ENCODE results near the gene TMEM178A. TPM values are rescaled to one million over a fixed set of nuclear protein-coding genes. Genes with fewer than 3 reads are reported as not detected.

Gene TMEM178A
- total RNA-seq, 1 experiment from 2014 or later: 0.50 TPM

DNA sequence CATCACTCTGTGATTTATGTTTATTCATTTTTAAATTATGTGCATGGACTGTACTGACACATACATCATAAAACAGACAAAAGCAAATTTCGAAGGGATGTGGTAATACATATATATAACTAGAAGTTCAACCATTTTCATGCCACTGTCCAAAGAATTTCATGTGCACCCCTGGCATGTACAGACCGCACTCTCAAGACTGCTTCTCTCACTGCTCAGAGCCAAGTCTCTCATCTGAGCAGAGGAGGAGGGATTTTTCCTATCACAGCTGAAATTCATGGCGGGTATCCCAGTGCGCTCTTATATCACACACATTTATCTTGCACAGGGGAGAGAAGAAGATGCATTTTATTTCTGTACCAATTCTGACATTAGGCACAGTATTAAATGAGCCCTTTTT is 5.9 kb downstream of the TMEM178A start:
- no TSS peak for BruUV-seq (replicated peaks)
- TF ChIP-seq, protein P1, sequence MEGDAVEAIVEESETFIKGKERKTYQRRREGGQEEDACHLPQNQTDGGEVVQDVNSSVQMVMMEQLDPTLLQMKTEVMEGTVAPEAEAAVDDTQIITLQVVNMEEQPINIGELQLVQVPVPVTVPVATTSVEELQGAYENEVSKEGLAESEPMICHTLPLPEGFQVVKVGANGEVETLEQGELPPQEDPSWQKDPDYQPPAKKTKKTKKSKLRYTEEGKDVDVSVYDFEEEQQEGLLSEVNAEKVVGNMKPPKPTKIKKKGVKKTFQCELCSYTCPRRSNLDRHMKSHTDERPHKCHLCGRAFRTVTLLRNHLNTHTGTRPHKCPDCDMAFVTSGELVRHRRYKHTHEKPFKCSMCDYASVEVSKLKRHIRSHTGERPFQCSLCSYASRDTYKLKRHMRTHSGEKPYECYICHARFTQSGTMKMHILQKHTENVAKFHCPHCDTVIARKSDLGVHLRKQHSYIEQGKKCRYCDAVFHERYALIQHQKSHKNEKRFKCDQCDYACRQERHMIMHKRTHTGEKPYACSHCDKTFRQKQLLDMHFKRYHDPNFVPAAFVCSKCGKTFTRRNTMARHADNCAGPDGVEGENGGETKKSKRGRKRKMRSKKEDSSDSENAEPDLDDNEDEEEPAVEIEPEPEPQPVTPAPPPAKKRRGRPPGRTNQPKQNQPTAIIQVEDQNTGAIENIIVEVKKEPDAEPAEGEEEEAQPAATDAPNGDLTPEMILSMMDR (IDR thresholded peaks at IDR 0.05; ENCODE audit: unreplicated experiment): no peak
- Mint-ChIP-seq H3K4me1 (ENCODE audit: low read depth, unreplicated experiment) (peaks cover 3% of the 10 kb centered on the region), H3K9me3 (ENCODE audit: low read depth, unreplicated experiment) (no peaks in the 10 kb centered on the region), H3K36me3 (ENCODE audit: insufficient read depth, unreplicated experiment) (peaks cover 2% of the 10 kb centered on the region), H3K4me3 (ENCODE audit: low read depth, unreplicated experiment) (no peak overlapping the region), H3K27ac (ENCODE audit: unreplicated experiment) (no peak overlapping the region), H3K27me3 (ENCODE audit: unreplicated experiment) (peaks cover 83% of the 10 kb centered on the region)
- intact Hi-C loops (cut with micrococcal nuclease; ENCODE audit: unreplicated experiment): no loop called here
- no peak for DNase-seq
- CTCF ChIA-PET: no interaction called here

DNA sequence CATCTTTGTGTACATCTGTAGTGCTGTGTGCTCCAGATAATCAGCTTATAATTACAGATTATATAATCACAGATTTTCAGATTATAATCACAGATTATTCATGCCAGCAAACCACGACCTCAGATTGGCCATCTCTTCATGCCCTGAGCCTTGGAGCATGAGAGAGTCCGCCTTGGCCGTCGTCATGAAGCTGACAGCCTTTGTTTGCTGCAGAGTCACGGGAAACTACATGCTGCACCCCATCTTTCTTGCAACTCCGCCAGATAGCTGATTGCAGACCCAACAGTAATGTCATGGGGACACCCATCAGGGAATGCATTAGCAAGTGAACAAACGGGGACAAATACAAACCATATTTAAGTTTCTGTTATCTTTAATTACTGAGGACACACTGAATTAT is 7.3 kb downstream of the TMEM178A start:
- CTCF ChIA-PET: no interaction called here
- no peak overlapping the region for H3K27ac Mint-ChIP-seq (ENCODE audit: unreplicated experiment)
- no peak for DNase-seq
- no peaks in the 10 kb centered on the region for H3K36me3 Mint-ChIP-seq (ENCODE audit: insufficient read depth, unreplicated experiment)
- TF ChIP-seq, protein P1 (IDR thresholded peaks at IDR 0.05; ENCODE audit: unreplicated experiment): no peak
- peaks cover 4% of the 10 kb centered on the region for H3K9me3 Mint-ChIP-seq (ENCODE audit: low read depth, unreplicated experiment)
- no peaks in the 10 kb centered on the region for H3K4me1 Mint-ChIP-seq (ENCODE audit: low read depth, unreplicated experiment)
- intact Hi-C loops (cut with micrococcal nuclease; ENCODE audit: unreplicated experiment): no loop called here
- no TSS peak for BruUV-seq (replicated peaks)
- H3K4me3 Mint-ChIP-seq (ENCODE audit: low read depth, unreplicated experiment): no peak overlapping the region
- H3K27me3 Mint-ChIP-seq (ENCODE audit: unreplicated experiment): peaks cover 83% of the 10 kb centered on the region

DNA sequence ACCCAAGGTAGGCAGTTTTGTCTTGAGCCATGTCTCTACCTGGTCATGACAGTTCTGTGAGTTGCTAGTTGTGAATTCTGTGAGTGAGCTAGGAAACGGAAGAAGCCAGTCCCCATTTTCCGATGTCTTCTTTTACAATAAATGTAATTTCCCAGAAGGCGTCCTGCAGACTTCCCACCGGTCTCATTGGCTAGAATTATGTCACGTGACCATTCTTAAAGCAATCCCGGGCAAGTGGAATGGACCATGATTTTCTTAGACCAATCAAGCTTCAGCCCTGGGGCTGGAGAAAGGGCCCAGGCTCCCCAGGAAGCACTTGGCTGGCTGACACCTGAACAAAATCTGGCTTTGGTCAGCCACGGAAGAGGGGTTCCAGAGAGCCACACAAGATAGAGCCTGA is 10.6 kb downstream of the TMEM178A start:
- no peaks in the 10 kb centered on the region for H3K36me3 Mint-ChIP-seq (ENCODE audit: insufficient read depth, unreplicated experiment)
- TF ChIP-seq, protein P1 (IDR thresholded peaks at IDR 0.05; ENCODE audit: unreplicated experiment): no peak
- no peak for DNase-seq
- peaks cover 6% of the 10 kb centered on the region for H3K9me3 Mint-ChIP-seq (ENCODE audit: low read depth, unreplicated experiment)
- H3K27me3 Mint-ChIP-seq (ENCODE audit: unreplicated experiment): peaks cover 58% of the 10 kb centered on the region
- no peaks in the 10 kb centered on the region for H3K4me1 Mint-ChIP-seq (ENCODE audit: low read depth, unreplicated experiment)
- CTCF ChIA-PET: no interaction called here
- H3K27ac Mint-ChIP-seq (ENCODE audit: unreplicated experiment): no peak overlapping the region
- intact Hi-C loops (cut with micrococcal nuclease; ENCODE audit: unreplicated experiment): no loop called here
- BruUV-seq (replicated peaks): no TSS peak
- H3K4me3 Mint-ChIP-seq (ENCODE audit: low read depth, unreplicated experiment): no peak overlapping the region

DNA sequence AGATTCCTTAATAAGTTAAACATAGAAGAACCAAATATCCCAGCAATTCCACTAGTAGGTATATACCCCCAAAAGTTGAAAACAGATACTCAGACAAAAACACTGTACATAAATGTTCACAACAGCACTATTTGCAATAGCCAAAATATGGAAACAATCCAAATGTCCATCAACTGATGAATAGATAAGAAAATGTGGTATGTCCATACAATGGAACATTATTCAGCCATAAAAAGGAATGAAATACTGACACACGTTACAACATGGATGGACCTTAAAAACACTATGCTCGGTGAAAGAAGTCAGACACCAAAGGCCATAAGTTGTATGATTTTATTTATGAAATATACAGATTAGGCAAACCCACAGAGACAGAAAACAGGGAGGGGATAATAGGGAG is 12.5 kb downstream of the TMEM178A start:
- Mint-ChIP-seq H3K4me3 (ENCODE audit: low read depth, unreplicated experiment) (no peak overlapping the region), H3K27me3 (ENCODE audit: unreplicated experiment) (peaks cover 40% of the 10 kb centered on the region), H3K4me1 (ENCODE audit: low read depth, unreplicated experiment) (no peaks in the 10 kb centered on the region), H3K36me3 (ENCODE audit: insufficient read depth, unreplicated experiment) (no peaks in the 10 kb centered on the region), H3K27ac (ENCODE audit: unreplicated experiment) (no peak overlapping the region), H3K9me3 (ENCODE audit: low read depth, unreplicated experiment) (peaks cover 6% of the 10 kb centered on the region)
- no peak for DNase-seq
- CTCF ChIA-PET: no interaction called here
- TF ChIP-seq, protein P1 (IDR thresholded peaks at IDR 0.05; ENCODE audit: unreplicated experiment): no peak
- no TSS peak for BruUV-seq (replicated peaks)
- intact Hi-C loops (cut with micrococcal nuclease; ENCODE audit: unreplicated experiment): no loop called here

DNA sequence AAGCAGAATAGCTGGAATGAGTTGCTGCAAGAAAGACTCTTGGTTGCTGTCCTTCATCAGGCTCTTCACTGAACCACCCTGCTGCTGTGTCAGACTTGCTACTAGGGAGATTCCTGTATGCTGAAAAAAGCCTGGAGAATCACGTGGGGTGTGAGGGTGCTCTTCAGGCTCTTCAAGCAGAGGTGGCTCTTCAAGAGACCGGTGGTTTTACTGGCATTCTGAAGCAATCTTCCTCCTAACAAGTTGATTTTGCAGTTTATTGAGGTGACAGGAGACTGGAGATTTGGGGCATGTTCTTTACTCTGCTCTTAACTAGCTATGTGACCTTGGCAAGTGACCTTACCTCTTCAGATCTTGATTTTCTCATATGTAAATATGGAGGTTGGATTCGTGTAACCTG is 14.1 kb downstream of the TMEM178A start:
- no TSS peak for BruUV-seq (replicated peaks)
- Mint-ChIP-seq H3K27ac (ENCODE audit: unreplicated experiment) (no peak overlapping the region), H3K4me1 (ENCODE audit: low read depth, unreplicated experiment) (no peaks in the 10 kb centered on the region), H3K9me3 (ENCODE audit: low read depth, unreplicated experiment) (peaks cover 6% of the 10 kb centered on the region), H3K27me3 (ENCODE audit: unreplicated experiment) (peaks cover 32% of the 10 kb centered on the region), H3K36me3 (ENCODE audit: insufficient read depth, unreplicated experiment) (no peaks in the 10 kb centered on the region), H3K4me3 (ENCODE audit: low read depth, unreplicated experiment) (no peak overlapping the region)
- CTCF ChIA-PET: no interaction called here
- TF ChIP-seq, protein P1 (IDR thresholded peaks at IDR 0.05; ENCODE audit: unreplicated experiment): no peak
- intact Hi-C loops (cut with micrococcal nuclease; ENCODE audit: unreplicated experiment): no loop called here
- no peak for DNase-seq

All from Calu3 (cell line).